OCI-LY7 (cell line): Measurements from ENCODE around the gene CYP8B1.

Experiments used
- CTCF ChIP-seq: fragments of 200-600 bp; sonication (generic); conservative IDR thresholded peaks from 2 replicates; pipeline ENCODE4 v1.5.1; 2014; ENCODE audit warnings: mild to moderate bottlenecking, antibody characterized with exemption, low read length, moderate library complexity, mixed read lengths
- EZH2phosphoT487 ChIP-seq: fragments of 200-600 bp; sonication (generic); IDR thresholded peaks from 2 replicates; pipeline ENCODE4 v1.6.1; 2018; ENCODE audit warnings: low read depth, borderline replicate concordance, mild to moderate bottlenecking, mixed run types, antibody characterized with exemption, low read length, moderate library complexity, mixed read lengths

GRCh38 chr3:42864321-42864950 lies 11.2 kb downstream of the CYP8B1 start:
- no peak for TF ChIP-seq CTCF
- no peak for TF ChIP-seq EZH2phosphoT487
